Esophagus muscularis mucosa (tissue), 4 donors: ENCODE results near the gene RPL31. TPM values are rescaled to one million over a fixed set of nuclear protein-coding genes. Genes with fewer than 3 reads are reported as not detected.
"Not testable (repeated sequence)": the region's sequence is repeated elsewhere in the genome, so short reads cannot be mapped to it uniquely, and the experiment has no call there.

Experiments
- DNase-seq: peaks from one replicate; pipeline ENCODE4 v3.0.0-alpha.2; 2017; ENCODE audit errors: extremely low spot score
- H3K27ac ChIP-seq, 4 donors: fragments of 200-600 bp; sonication (generic); replicated peaks in 1 of 4; 1 replicate in 3 of 4; 2 replicates in 1 of 4; pipeline ENCODE4 v1.5.1; 2016 to 2019; ENCODE audit warnings: mild to moderate bottlenecking in 1 of 4
- H3K27me3 ChIP-seq, 4 donors: fragments of 200-600 bp; sonication (generic); one replicate each; pipeline versions ENCODE4 v1.5.1 to v1.6.0; 2016 to 2019
- H3K36me3 ChIP-seq, 4 donors: fragments of 200-600 bp; sonication (generic); one replicate each; pipeline ENCODE4 v1.5.1; 2016 to 2019
- H3K4me1 ChIP-seq, 4 donors: fragments of 200-600 bp; sonication (generic); one replicate each; pipeline ENCODE4 v1.5.1; 2016 to 2019
- H3K4me3 ChIP-seq, 4 donors: fragments of 200-600 bp; sonication (generic); 1 replicate in 2 of 4; 2 replicates in 2 of 4; pipeline ENCODE4 v1.5.1; 2016 to 2019; ENCODE audit warnings: mild to moderate bottlenecking in 4 of 4, moderate library complexity in 1 of 4
- H3K9me3 ChIP-seq, 4 donors: fragments of 200-600 bp; sonication (generic); 1 replicate in 3 of 4; 2 replicates in 1 of 4; pipeline ENCODE4 v1.5.1; 2016 to 2019
- EP300 ChIP-seq: sonication (generic); formaldehyde crosslinking; IDR thresholded peaks from one replicate; pipeline ENCODE4 v1.6.1; 2017; ENCODE audit warnings: antibody characterized with exemption
- POLR2A ChIP-seq: fragments of 450-650 bp; IDR thresholded peaks from one replicate; pipeline ENCODE4 v1.6.1; 2017; ENCODE audit warnings: antibody characterized with exemption, moderate library complexity, mild to moderate bottlenecking, low read depth
- POLR2AphosphoS5 ChIP-seq, 2 donors: sonication (generic); formaldehyde crosslinking; IDR thresholded peaks; one replicate each; pipeline ENCODE4 v1.6.1; 2017; ENCODE audit warnings: antibody characterized with exemption in 2 of 2
- WGBS: methylation state at CpG from one replicate; pipeline ENCODE4 v1.1.5; 2018; 5-methylcytosine and 5-hydroxymethylcytosine counted together
- intact Hi-C: fragments of 100-400 bp; cut with DNase I; formaldehyde crosslinking; loops from one replicate; pipeline ENCODE4 v1.15.1; 2023
- total RNA-seq, 4 donors: library from RNA; depleted of rRNA; stranded (reverse); fragments of >200 nt; gene quantifications; one replicate each; pipeline versions ENCODE4 v1.1.0 to v1.2.1, GENCODE V29; 2016
- TF ChIP-seq, protein P1 (sequence below), 3 experiments: fragments of 200-600 bp in 2 of 3; fragments of 450-650 bp in 1 of 3; sonication (generic) in 2 of 3; IDR thresholded peaks; one replicate each; pipeline ENCODE4 v1.5.1; 2017 to 2019; ENCODE audit warnings: antibody characterized with exemption in 3 of 3, mild to moderate bottlenecking in 2 of 3, moderate library complexity in 1 of 3

RPL31 gene
- total RNA-seq, 4 donors from 2014 or later = 645 to 2,101 (median 1,206) TPM

DNA sequence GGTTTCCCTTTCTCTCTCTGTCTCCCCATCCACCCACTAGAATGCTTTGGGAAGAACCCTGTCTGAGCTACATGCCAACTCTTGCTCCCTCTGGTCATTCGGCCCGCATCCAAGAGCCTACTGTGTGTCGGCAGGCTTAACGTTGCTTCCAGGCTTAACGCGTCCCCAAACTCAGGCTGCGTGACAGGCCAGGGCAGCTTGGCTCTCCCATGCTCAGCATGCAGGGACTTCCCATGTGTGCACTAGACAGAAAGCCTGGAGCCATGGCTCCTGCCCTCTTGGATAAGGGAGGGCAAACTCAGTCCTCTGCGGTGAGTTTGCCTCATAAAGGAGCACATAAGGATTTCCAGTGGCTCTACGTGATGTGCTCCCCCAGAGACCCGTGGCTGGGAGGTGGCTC lies 43.2 kb downstream of the RPL31 start:
- Histone ChIP-seq H3K4me1 (peaks cover 9 to 14% (median 11%) of the 10 kb centered on the region in 4 donors), H3K4me3 (no peak overlapping the region), H3K27me3 (no peaks in the 10 kb centered on the region), H3K36me3 (peaks cover 4 to 28% (median 24%) of the 10 kb centered on the region in 4 donors), H3K9me3 (no peaks in the 10 kb centered on the region), H3K27ac (no peak overlapping the region)
- no peak for TF ChIP-seq EP300
- TF ChIP-seq, protein P1, sequence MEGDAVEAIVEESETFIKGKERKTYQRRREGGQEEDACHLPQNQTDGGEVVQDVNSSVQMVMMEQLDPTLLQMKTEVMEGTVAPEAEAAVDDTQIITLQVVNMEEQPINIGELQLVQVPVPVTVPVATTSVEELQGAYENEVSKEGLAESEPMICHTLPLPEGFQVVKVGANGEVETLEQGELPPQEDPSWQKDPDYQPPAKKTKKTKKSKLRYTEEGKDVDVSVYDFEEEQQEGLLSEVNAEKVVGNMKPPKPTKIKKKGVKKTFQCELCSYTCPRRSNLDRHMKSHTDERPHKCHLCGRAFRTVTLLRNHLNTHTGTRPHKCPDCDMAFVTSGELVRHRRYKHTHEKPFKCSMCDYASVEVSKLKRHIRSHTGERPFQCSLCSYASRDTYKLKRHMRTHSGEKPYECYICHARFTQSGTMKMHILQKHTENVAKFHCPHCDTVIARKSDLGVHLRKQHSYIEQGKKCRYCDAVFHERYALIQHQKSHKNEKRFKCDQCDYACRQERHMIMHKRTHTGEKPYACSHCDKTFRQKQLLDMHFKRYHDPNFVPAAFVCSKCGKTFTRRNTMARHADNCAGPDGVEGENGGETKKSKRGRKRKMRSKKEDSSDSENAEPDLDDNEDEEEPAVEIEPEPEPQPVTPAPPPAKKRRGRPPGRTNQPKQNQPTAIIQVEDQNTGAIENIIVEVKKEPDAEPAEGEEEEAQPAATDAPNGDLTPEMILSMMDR (IDR thresholded peaks at IDR 0.05) = no peak
- no peak for TF ChIP-seq POLR2AphosphoS5 (IDR thresholded peaks at IDR 0.05)
- no peak for TF ChIP-seq POLR2A
- intact Hi-C loops = loop anchor here (10.0 kb wide), 1 partner anchor 59 kb away; no protein-coding TSS in a partner anchor
- 95% methylated on average over 7 of the region's 10 CpGs for WGBS
- DNase-seq = no peak

DNA sequence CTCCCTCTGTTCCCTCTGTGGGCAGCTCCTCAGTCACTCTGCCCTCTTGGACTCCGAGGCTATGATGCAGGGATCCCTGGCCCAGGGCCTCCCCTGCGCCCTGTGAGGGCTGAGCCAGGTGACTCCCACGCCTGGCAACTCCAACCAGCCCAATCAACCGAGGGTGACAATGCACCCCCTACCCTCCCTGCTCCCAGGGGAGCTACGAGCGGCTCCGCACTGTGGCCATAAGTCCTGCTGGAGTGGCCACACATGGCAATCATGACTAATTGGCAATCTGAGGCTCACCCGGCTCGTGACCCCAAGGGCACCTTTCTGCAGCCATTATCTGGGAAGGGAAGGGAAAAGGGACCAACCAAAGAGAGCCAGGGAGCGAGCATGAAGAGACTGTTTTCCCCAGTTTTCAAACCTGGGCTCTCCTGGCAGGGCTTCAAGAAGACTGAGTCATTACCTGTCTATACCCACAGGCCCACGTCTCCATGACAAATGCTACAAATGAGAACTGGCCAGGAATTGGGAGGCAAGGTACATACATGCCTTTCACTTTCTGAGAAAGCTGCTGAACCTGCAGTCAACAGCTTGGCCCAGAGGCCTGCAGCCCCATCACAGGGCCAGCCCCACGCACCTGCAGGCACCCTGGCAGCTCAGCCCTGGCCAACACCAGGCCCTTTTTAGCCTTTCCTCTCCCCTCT lies 45.1 kb downstream of the RPL31 start:
- Histone ChIP-seq H3K9me3 (no peaks in the 10 kb centered on the region), H3K4me1 (peaks cover 9 to 14% (median 11%) of the 10 kb centered on the region in 4 donors), H3K4me3 (no peak overlapping the region), H3K27ac (no peak overlapping the region), H3K27me3 (no peaks in the 10 kb centered on the region), H3K36me3 (peaks cover 5 to 35% (median 20%) of the 10 kb centered on the region in 4 donors)
- TF ChIP-seq EP300 = no peak
- DNase-seq = no peak
- intact Hi-C loops = loop anchor here (10.0 kb wide), 1 partner anchor 58 kb away; no protein-coding TSS in a partner anchor
- 79% methylated on average over 9 of the region's 12 CpGs for WGBS

DNA sequence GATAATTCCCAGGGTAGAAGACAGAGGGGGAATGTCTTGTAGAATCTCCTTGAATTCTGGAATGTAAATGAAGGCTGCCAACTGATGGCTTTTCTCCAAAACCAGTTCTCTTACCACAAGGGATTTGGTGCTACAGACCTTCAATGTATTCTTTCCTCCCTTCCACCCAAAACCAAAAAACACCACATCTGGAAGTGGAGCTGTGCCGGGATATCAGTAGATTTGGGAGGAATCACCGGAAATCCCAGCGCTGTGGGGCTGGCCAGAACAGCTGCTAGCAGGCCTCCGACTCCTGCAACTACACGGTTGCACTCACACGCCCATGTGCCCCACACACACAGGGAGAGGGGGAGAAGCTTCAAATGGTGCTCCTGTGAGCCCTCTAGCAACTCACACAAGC lies 45.7 kb downstream of the RPL31 start:
- H3K4me1 ChIP-seq = peaks cover 9 to 14% (median 11%) of the 10 kb centered on the region in 4 donors
- DNase-seq = no peak
- H3K36me3 ChIP-seq = peaks cover 5 to 37% (median 21%) of the 10 kb centered on the region in 4 donors
- TF ChIP-seq POLR2AphosphoS5 (IDR thresholded peaks at IDR 0.05) (no peak), EP300 (no peak), POLR2A (no peak)
- TF ChIP-seq, protein P1 (IDR thresholded peaks at IDR 0.05) = no peak
- no peaks in the 10 kb centered on the region for H3K27me3 ChIP-seq
- intact Hi-C loops = loop anchor here (10.0 kb wide), 1 partner anchor 57 kb away; no protein-coding TSS in a partner anchor
- H3K9me3 ChIP-seq = no peaks in the 10 kb centered on the region
- no peak overlapping the region for H3K4me3 ChIP-seq
- 67% methylated on average over 6 of the region's 6 CpGs for WGBS
- no peak overlapping the region for H3K27ac ChIP-seq

DNA sequence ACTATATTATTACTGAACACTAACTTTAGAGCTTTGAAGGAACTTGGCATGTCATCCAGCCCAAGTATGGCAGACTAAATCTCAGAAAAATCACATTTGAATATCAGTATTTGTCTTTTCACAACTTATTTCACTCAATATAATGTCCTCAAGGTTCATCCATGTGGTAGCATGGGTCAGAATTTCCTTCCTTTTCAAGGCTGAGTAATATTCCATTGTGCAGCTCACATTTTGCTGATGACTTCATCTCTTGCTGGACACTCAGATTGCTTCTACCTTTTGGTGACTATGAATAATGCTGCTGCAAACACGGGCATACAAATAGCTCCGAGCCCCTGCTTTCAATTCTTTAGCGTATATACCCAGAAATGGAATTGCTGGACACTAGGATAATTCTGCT lies 46.7 kb downstream of the RPL31 start:
- no peak for DNase-seq
- 93% methylated on average over 3 of the region's 3 CpGs for WGBS
- intact Hi-C loops = loop anchor here (10.0 kb wide), 1 partner anchor 56 kb away; no protein-coding TSS in a partner anchor
- no peak overlapping the region for H3K4me3 ChIP-seq
- peaks cover 9 to 14% (median 11%) of the 10 kb centered on the region in 4 donors for H3K4me1 ChIP-seq
- no peaks in the 10 kb centered on the region for H3K27me3 ChIP-seq
- TF ChIP-seq POLR2AphosphoS5 (IDR thresholded peaks at IDR 0.05) (no peak), POLR2A (no peak), EP300 (no peak)
- TF ChIP-seq, protein P1 (IDR thresholded peaks at IDR 0.05) = no peak
- peaks cover 5 to 45% (median 27%) of the 10 kb centered on the region in 4 donors for H3K36me3 ChIP-seq
- no peak overlapping the region for H3K27ac ChIP-seq
- H3K9me3 ChIP-seq = no peaks in the 10 kb centered on the region

DNA sequence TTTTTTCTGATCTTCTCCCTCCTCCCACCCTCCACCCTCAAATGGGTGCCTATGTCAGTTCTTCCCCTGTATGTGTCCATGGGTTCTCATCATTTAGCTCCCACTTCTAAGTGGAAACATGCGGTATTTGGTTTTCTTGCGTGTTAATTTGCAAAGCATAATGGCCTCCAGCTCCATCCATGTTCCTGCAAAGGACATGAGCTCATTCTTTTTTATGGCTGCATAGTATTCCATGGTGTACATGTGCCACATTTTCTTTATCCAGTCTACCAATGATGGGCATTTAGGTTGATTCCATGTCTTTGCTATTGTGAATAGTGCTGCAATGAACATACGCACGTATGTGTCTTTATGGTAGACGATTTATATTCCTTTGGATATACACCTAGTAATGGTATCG lies 48.8 kb downstream of the RPL31 start:
- H3K36me3 ChIP-seq = peaks cover 5 to 52% (median 32%) of the 10 kb centered on the region in 4 donors
- intact Hi-C loops, H3K27me3 ChIP-seq, H3K27ac ChIP-seq, DNase-seq, H3K9me3 ChIP-seq, H3K4me3 ChIP-seq: not testable (repeated sequence)
- over 99% methylated on average over 6 of the region's 6 CpGs for WGBS
- H3K4me1 ChIP-seq = peaks cover 9 to 14% (median 11%) of the 10 kb centered on the region in 4 donors
